ENCODE results near the gene KAZN. TPM values are rescaled to one million over a fixed set of nuclear protein-coding genes. Genes with fewer than 3 reads are reported as not detected.

Gene KAZN
- total and polyA plus RNA-seq, 2 of the 8 experiments (the other 6 are each of a cell fraction or from before 2014, with no cell fraction given) = 3.7 to 11.8 TPM

GRCh38 chr1:14733779-14734140 lies 135.3 kb downstream of the KAZN start (continued):
- TF ChIP-seq CHD7 (IDR thresholded peaks at IDR 0.05; ENCODE audit: insufficient replicate concordance, low read length) = no peak
- TF ChIP-seq EZH2 (IDR thresholded peaks at IDR 0.05; ENCODE audit: low read depth, low read length, severe bottlenecking) = no peak
- TF ChIP-seq RBBP5 (IDR thresholded peaks at IDR 0.05; ENCODE audit: borderline replicate concordance, low read depth, low read length) = no peak
- no peak for TF ChIP-seq JUND (IDR thresholded peaks at IDR 0.05; ENCODE audit: low read length)
- TF ChIP-seq POLR2A (IDR thresholded peaks at IDR 0.05; ENCODE audit: control extremely low read depth in 1 of 2, low read depth in 2 of 2, low read length in 2 of 2) = no peak
- TF ChIP-seq CREB1 (IDR thresholded peaks at IDR 0.05) = no peak
- no peak for TF ChIP-seq RXRA (IDR thresholded peaks at IDR 0.05; ENCODE audit: insufficient read depth, low read depth, low read length)
- no peak for TF ChIP-seq TAF7 (optimal IDR thresholded peaks at IDR 0.05; ENCODE audit: borderline replicate concordance, low read depth, low read length)
- no peak for TF ChIP-seq TAF1 (IDR thresholded peaks at IDR 0.05; ENCODE audit: low read depth, low read length)
- no peak for TF ChIP-seq GTF2F1 (IDR thresholded peaks at IDR 0.05; ENCODE audit: borderline replicate concordance, low read depth, low read length)
